GM12878 (cell line): Measurements from ENCODE around the gene SMIM35.

Experiments used
- BRCA1 ChIP-seq: IDR thresholded peaks from 2 replicates; pipeline ENCODE4 v1.6.1; 2011; ENCODE audit warnings: low read depth, low read length, improper control_type of control experiment
- CHD4 ChIP-seq: fragments of 200-600 bp; sonication (generic); IDR thresholded peaks from 2 replicates; pipeline ENCODE4 v1.6.1; 2016; ENCODE audit warnings: mild to moderate bottlenecking
- CREM ChIP-seq: IDR thresholded peaks from 2 replicates; pipeline ENCODE4 v1.6.1; 2014; ENCODE audit warnings: antibody characterized with exemption, low read depth
- HDAC2 ChIP-seq: fragments of 200-600 bp; sonication (generic); IDR thresholded peaks from 2 replicates; pipeline ENCODE4 v1.6.1; 2017
- MTA2 ChIP-seq: fragments of 450-650 bp; IDR thresholded peaks from 2 replicates; pipeline ENCODE4 v1.6.1; 2016; ENCODE audit warnings: low read depth, mild to moderate bottlenecking, moderate library complexity
- NRF1 ChIP-seq: conservative IDR thresholded peaks from 2 replicates; pipeline ENCODE4 v1.6.1; 2011; ENCODE audit warnings: mild to moderate bottlenecking, low read depth, low read length, improper control_type of control experiment
- POLR2AphosphoS2 ChIP-seq: IDR thresholded peaks from 2 replicates; pipeline ENCODE4 v1.6.1; 2011; ENCODE audit warnings: low read depth, mild to moderate bottlenecking, low read length, improper control_type of control experiment, moderate library complexity
- TF ChIP-seq, protein P1 (sequence below), 3 experiments: IDR thresholded peaks in 2 of 3; conservative IDR thresholded peaks in 1 of 3; 2 replicates each; pipeline ENCODE4 v1.5.1; 2011; ENCODE audit warnings: low read depth in 3 of 3, low read length in 3 of 3, mild to moderate bottlenecking in 3 of 3, control low read depth in 2 of 3, moderate library complexity in 2 of 3, inconsistent platforms in 1 of 3, mixed read lengths in 1 of 3; ENCODE audit not compliant: control insufficient read depth in 2 of 3, insufficient read depth in 1 of 3; ENCODE audit errors: extremely low read depth in 1 of 3

GRCh38 chr11:118092907-118093571, 6.3 kb upstream of the SMIM35 start:
- TF ChIP-seq NRF1 (no peak), BRCA1 (no peak), CHD4 (no peak), POLR2AphosphoS2 (no peak), CREM (no peak), HDAC2 (no peak), MTA2 (no peak)
- TF ChIP-seq, protein P1, sequence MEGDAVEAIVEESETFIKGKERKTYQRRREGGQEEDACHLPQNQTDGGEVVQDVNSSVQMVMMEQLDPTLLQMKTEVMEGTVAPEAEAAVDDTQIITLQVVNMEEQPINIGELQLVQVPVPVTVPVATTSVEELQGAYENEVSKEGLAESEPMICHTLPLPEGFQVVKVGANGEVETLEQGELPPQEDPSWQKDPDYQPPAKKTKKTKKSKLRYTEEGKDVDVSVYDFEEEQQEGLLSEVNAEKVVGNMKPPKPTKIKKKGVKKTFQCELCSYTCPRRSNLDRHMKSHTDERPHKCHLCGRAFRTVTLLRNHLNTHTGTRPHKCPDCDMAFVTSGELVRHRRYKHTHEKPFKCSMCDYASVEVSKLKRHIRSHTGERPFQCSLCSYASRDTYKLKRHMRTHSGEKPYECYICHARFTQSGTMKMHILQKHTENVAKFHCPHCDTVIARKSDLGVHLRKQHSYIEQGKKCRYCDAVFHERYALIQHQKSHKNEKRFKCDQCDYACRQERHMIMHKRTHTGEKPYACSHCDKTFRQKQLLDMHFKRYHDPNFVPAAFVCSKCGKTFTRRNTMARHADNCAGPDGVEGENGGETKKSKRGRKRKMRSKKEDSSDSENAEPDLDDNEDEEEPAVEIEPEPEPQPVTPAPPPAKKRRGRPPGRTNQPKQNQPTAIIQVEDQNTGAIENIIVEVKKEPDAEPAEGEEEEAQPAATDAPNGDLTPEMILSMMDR (IDR thresholded peaks at IDR 0.05 in 2 of 3, conservative IDR thresholded peaks at IDR 0.05 in 1 of 3; ENCODE audit: control insufficient read depth in 2 of 3, extremely low read depth in 1 of 3, insufficient read depth in 1 of 3, low read depth in 3 of 3, low read length in 3 of 3), result no peak
